ENCODE results near the gene GALNT14.

Gene GALNT14

GRCh38 chr2:31122133-31122532 lies 16.1 kb downstream of the GALNT14 start:
- no peaks in the 10 kb centered on the region for H3K4me1 ChIP-seq (ENCODE audit: control insufficient read depth, insufficient read depth, low read length)
- no peak overlapping the region for H3K27ac ChIP-seq (ENCODE audit: extremely low read depth, low read depth, low read length)
- POLR2A ChIA-PET, result interaction anchor here (0.6 kb wide), 1 partner anchor 10 kb away, joined by 3 read pairs; no protein-coding TSS in a partner anchor
- TF ChIP-seq ZNF292 (tag by site-specific recombination; IDR thresholded peaks at IDR 0.05; ENCODE audit: borderline replicate concordance, low read depth), result no peak
- TF ChIP-seq ZFHX2 (tag by site-specific recombination; conservative IDR thresholded peaks at IDR 0.05), result no peak
- TF ChIP-seq YY1 (tag by site-specific recombination; IDR thresholded peaks at IDR 0.05), result no peak
- no peak for TF ChIP-seq HIC1 (tag by site-specific recombination; IDR thresholded peaks at IDR 0.05)
- TF ChIP-seq ZNF366 (tag by site-specific recombination; conservative IDR thresholded peaks at IDR 0.05), result no peak
- TF ChIP-seq ZNF341 (tag by site-specific recombination; IDR thresholded peaks at IDR 0.05; ENCODE audit: low read depth), result no peak
- TF ChIP-seq ZNF76 (tag by site-specific recombination; IDR thresholded peaks at IDR 0.05; ENCODE audit: borderline replicate concordance, low read depth), result no peak
- no peak for TF ChIP-seq CTCF (tag by site-specific recombination; IDR thresholded peaks at IDR 0.05)
- TF ChIP-seq ZNF837 (tag by site-specific recombination; IDR thresholded peaks at IDR 0.05), result no peak
- no peak for TF ChIP-seq SETDB1 (IDR thresholded peaks at IDR 0.05; ENCODE audit: insufficient read length, low read length)
- TF ChIP-seq ATF2 (tag by site-specific recombination; IDR thresholded peaks at IDR 0.05; ENCODE audit: low read depth), result no peak
- no peak for TF ChIP-seq ZNF501 (tag by site-specific recombination; IDR thresholded peaks at IDR 0.05)
- TF ChIP-seq ZNF473 (tag by site-specific recombination; IDR thresholded peaks at IDR 0.05), result no peak
- no peak for TF ChIP-seq SP2 (tag by site-specific recombination; IDR thresholded peaks at IDR 0.05)
- no peak for TF ChIP-seq ZNF248 (tag by site-specific recombination; IDR thresholded peaks at IDR 0.05)
- no peak for TF ChIP-seq ZNF324 (tag by site-specific recombination; IDR thresholded peaks at IDR 0.05)
- TF ChIP-seq KLF8 (tag by site-specific recombination; IDR thresholded peaks at IDR 0.05), result no peak
- TF ChIP-seq ZNF558 (tag by site-specific recombination; IDR thresholded peaks at IDR 0.05), result no peak
- no peak for TF ChIP-seq ZSCAN23 (tag by site-specific recombination; IDR thresholded peaks at IDR 0.05)
- no peak for TF ChIP-seq ZNF510 (tag by site-specific recombination; IDR thresholded peaks at IDR 0.05; ENCODE audit: insufficient replicate concordance)
- H3K36me3 ChIP-seq (ENCODE audit: control insufficient read depth in 2 of 2, insufficient read depth in 1 of 2, low read length in 2 of 2), result no peaks in the 10 kb centered on the region
- H3K4me3 ChIP-seq (ENCODE audit: low read depth, low read length), result no peak overlapping the region
- no peaks in the 10 kb centered on the region for H3K9me3 ChIP-seq (ENCODE audit: control insufficient read depth, insufficient read depth, low read depth, low read length)
- CTCF ChIA-PET, result no interaction called here

GRCh38 chr2:31113765-31114164 lies 24.5 kb downstream of the GALNT14 start:
- H3K36me3 ChIP-seq (ENCODE audit: control insufficient read depth in 2 of 2, insufficient read depth in 1 of 2, low read length in 2 of 2), result no peaks in the 10 kb centered on the region
- CTCF ChIA-PET, result interaction anchor here (0.7 kb wide), 1 partner anchor 255 kb away, joined by 3 read pairs; no protein-coding TSS in a partner anchor
- no peaks in the 10 kb centered on the region for H3K4me1 ChIP-seq (ENCODE audit: control insufficient read depth, insufficient read depth, low read length)
- TF ChIP-seq EGR2 (tag by site-specific recombination; IDR thresholded peaks at IDR 0.05; ENCODE audit: low read depth) (no peak), ZFHX2 (tag by site-specific recombination; conservative IDR thresholded peaks at IDR 0.05) (no peak), ZBTB1 (tag by site-specific recombination; IDR thresholded peaks at IDR 0.05) (no peak), ZFP3 (tag by site-specific recombination; IDR thresholded peaks at IDR 0.05; ENCODE audit: low read depth) (no peak), ZNF558 (tag by site-specific recombination; IDR thresholded peaks at IDR 0.05) (no peak), ZNF843 (tag by site-specific recombination; IDR thresholded peaks at IDR 0.05) (no peak), ZSCAN16 (tag by site-specific recombination; IDR thresholded peaks at IDR 0.05) (no peak)
- H3K27ac ChIP-seq (ENCODE audit: extremely low read depth, low read depth, low read length), result no peak overlapping the region
- no peak overlapping the region for H3K4me3 ChIP-seq (ENCODE audit: low read depth, low read length)
- POLR2A ChIA-PET, result interaction anchor here (0.7 kb wide), 1 partner anchor 45 kb away, joined by 3 read pairs; no protein-coding TSS in a partner anchor
- H3K9me3 ChIP-seq (ENCODE audit: control insufficient read depth, insufficient read depth, low read depth, low read length), result no peaks in the 10 kb centered on the region
